GM13977 (cell line): ENCODE measurements around the gene CCDC61.
A peak's percentile ranks its signal among the peaks of the same experiment; 100 is the strongest.

Experiments
- DNase-seq: peaks from one replicate; pipeline ENCODE4 v3.0.0; 2012; ENCODE audit warnings: low spot score
- in situ Hi-C: fragments of 300-500 bp; cut with MboI; formaldehyde crosslinking; loops from one replicate; pipeline ENCODE4 v1.12.0; 2022; ENCODE audit warnings: low sequenced_read_pairs, low pct_unique_long_range_greater_than_20kb, mixed read lengths, inconsistent platforms; ENCODE audit not compliant: unreplicated experiment
- TF ChIP-seq, protein P1 (sequence below): IDR thresholded peaks from 2 replicates; pipeline ENCODE4 v1.5.1; 2012; ENCODE audit warnings: mild to moderate bottlenecking, control low read depth; ENCODE audit not compliant: insufficient read depth; ENCODE audit errors: extremely low read depth, missing control alignments

The CCDC61 gene

DNA sequence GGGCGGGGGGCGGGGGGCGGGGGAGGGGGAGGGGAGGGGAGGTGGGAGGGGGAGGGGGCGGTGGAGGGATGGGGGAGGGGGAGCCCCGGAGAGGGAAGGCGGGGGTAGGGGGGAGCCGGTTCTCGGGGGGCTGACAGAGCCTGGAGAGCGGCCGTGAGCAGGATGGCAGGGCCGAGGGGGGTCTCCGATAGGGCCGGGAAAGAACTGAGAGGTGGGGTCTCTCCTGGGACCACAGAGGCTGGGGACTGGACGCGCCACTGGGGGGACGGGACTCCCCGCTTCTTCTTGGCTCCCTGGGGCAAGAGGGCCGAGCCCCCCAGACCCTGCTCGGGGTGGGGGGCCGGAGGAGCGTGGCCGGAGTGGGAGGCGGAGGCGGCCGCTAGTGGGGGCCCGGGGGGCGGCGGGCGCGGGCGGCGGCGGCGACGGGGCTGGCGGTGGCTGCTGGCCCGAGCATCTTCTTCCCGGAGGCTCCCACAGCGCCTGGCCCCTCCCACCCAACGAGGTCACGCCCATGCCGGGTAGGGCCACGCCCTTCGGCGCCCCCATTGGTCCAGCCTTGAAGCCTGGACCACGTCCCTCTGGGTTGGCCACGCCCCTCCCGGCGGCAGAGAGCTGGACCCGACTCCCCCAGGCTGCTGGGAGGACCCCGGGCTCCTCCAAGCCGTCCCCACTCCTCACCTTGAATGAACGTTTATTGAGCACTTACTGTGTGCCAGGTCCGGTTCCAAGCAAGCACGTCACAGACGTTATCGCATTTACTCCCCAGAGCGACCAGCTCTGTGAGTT lies 21.5 kb upstream of the CCDC61 start, which contains the start of gene NOVA2:
Gene NOVA2 (minus strand): TSS at position 313 of the 786 bp plus-strand sequence. CDS start 514 bp downstream, outside the sequence.
- in situ Hi-C loops, result no loop called here
- peak; percentile 80 for DNase-seq
- TF ChIP-seq, protein P1, sequence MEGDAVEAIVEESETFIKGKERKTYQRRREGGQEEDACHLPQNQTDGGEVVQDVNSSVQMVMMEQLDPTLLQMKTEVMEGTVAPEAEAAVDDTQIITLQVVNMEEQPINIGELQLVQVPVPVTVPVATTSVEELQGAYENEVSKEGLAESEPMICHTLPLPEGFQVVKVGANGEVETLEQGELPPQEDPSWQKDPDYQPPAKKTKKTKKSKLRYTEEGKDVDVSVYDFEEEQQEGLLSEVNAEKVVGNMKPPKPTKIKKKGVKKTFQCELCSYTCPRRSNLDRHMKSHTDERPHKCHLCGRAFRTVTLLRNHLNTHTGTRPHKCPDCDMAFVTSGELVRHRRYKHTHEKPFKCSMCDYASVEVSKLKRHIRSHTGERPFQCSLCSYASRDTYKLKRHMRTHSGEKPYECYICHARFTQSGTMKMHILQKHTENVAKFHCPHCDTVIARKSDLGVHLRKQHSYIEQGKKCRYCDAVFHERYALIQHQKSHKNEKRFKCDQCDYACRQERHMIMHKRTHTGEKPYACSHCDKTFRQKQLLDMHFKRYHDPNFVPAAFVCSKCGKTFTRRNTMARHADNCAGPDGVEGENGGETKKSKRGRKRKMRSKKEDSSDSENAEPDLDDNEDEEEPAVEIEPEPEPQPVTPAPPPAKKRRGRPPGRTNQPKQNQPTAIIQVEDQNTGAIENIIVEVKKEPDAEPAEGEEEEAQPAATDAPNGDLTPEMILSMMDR, result no peak

DNA sequence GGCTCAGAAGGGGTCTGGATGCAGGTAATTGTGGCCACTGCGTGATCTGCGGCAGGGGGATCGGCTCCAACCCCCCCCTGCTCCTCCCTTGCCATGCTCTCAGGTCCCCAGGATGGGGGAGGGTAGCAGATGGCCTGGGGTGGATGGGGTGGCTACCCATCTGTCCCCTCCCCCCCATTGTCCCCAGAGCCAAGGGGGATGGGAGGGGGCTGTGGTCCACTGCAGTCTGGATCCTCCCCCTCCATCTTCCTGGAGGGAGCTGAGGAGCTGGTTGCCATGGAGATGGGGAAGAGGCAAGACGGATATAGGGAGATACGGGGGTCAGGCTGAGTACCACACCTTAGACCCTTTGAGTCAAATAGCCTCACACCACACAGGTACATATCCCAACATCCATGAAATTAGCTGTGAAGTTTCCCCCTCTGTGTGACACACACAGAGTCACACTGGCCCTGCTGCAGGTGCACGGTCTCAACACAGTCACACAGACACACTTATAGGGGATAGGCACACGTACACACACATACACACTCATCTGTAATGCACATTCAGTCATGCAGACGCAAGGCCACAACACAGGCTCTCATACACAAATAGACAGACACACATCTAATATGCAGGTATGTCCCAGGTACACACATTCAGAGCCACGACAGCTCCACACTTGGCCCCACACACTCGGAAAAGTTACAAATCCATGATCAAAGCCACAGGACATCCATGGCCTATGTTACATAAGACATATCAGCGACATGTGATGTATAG lies 19.8 kb upstream of the CCDC61 start:
- TF ChIP-seq, protein P1, result no peak
- in situ Hi-C loops, result no loop called here
- DNase-seq, result no peak

DNA sequence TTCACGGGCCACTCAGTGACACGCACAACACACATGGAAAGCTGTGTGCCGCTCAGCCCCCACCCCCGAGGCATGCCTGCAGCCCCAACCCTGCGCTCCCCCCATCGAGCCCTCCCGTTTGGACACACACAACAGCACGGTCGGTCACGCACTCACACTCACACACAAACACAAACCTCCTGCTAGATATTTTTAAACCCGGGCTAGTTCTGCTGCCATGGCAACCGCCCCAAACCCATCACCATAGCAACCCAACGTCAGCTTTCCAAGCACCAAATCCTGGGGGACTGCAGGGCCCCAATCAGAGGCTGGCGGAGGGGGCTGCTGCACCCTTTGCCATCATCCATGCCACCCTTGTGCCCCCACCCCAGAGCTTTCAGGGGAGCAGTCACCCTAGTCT lies 19.1 kb upstream of the CCDC61 start:
- TF ChIP-seq, protein P1, result no peak
- in situ Hi-C loops, result no loop called here
- DNase-seq, result no peak

DNA sequence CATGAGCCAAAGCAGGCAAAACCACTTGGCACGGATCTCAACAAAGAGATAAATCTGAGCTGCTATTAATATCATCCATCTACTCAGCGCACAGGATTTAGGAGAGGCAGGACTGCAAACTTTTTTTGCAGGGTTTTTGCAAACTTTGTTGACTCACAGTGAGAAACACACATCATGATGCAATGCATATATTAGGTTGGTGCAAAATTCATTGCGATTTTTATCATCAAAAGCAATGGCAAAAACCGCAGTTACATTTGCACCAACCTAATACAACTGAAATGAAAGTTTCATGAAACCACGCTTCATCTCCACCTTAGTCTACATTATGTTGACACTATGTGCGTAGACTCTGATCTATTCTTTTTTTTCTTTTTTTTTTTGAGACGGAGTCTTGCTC lies 17.1 kb upstream of the CCDC61 start:
- TF ChIP-seq, protein P1, result no peak
- no peak for DNase-seq
- in situ Hi-C loops, result no loop called here

DNA sequence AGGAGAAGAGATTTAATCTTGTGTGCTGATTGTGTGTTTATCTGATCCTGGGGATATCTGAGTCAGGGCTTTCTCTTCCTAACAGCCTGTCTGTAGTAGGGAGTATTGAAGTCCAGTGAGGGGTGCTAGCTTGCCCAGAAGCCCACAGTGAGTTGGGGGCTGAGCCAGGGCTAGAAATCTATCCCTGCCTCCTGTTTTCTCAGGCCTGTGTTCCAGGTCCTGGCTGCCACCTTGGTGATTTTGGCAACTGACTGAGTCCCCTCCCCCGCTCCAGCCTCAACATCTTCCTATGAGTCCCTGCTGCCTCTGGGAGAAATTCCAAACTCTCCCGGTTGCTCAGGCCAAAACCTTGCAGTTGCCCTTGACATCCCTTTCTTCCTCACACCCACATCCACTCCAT lies 13.9 kb upstream of the CCDC61 start:
- TF ChIP-seq, protein P1, result no peak
- DNase-seq, result no peak
- in situ Hi-C loops, result no loop called here

DNA sequence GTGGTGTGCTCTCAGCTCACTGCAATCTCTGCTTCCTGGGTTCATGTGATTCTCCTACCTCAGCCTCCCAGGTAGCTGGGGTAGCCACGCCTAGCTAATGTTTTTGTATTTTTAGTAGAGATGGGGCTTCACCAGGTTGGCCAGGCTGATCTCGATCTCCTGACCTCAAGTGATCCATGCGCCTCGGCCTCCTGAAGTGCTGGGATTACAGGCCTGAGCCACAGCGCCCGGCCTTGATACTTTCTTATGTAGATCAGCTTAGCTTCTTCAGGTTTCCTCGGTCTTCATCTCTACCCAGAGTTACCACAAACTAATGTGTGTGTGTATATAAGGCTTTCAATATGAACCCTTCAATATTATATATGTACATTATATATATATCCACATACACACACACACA lies 9.9 kb upstream of the CCDC61 start:
- in situ Hi-C loops, result no loop called here
- TF ChIP-seq, protein P1, result no peak
- no peak for DNase-seq
